Naive thymus-derived CD4-positive, alpha-beta T cell (primary cell): Measurements from ENCODE around the gene PRSS21. TPM values are rescaled to one million over a fixed set of nuclear protein-coding genes. Genes with fewer than 3 reads are reported as not detected.
A peak's percentile ranks its signal among the peaks of the same experiment; 100 is the strongest.

Source experiments
- ATAC-seq: fragments of 150-1000 bp; cut with Tn5 transposase; 2 replicates; pipeline ENCODE4 v1.10.0; 2021; ENCODE audit warnings: mild to moderate bottlenecking, moderate library complexity
- CTCF ChIA-PET: fragments of 350-600 bp; sonication (Branson Sonifier 250); formaldehyde crosslinking; loops from one replicate; lab custom pipeline; 2021; ENCODE audit warnings: antibody characterized with exemption; lab: Charles Lee
- POLR2A ChIA-PET: fragments of 350-600 bp; sonication (Branson Sonifier 250); formaldehyde crosslinking; loops from one replicate; lab custom pipeline; 2021; ENCODE audit warnings: antibody characterized with exemption, inconsistent platforms; lab: Charles Lee
- DNase-seq, 9 donors: peaks; one replicate each; pipeline versions ENCODE4 v3.0.0 to v3.0.0-alpha.2; 2020 to 2022; ENCODE audit warnings: mixed read lengths in 1 of 9
- H3K27ac ChIP-seq: one replicate; pipeline ENCODE4 v1.7.0; 2013; ENCODE audit warnings: mild to moderate bottlenecking, low read depth, low read length, moderate library complexity
- H3K27me3 ChIP-seq, 2 donors: one replicate each; pipeline ENCODE4 v1.7.0; 2013; ENCODE audit warnings: low read length in 2 of 2, mild to moderate bottlenecking in 2 of 2, moderate library complexity in 2 of 2; ENCODE audit not compliant: control insufficient read depth in 2 of 2, insufficient read depth in 2 of 2
- H3K36me3 ChIP-seq, 3 experiments: 1 replicate in 2 of 3; 2 replicates in 1 of 3; pipeline ENCODE4 v1.7.0; 2013; ENCODE audit warnings: low read length in 3 of 3, mild to moderate bottlenecking in 3 of 3, moderate library complexity in 1 of 3; ENCODE audit not compliant: insufficient read depth in 3 of 3, control insufficient read depth in 2 of 3
- H3K4me1 ChIP-seq, 2 donors: one replicate each; pipeline ENCODE4 v1.7.0; 2013; ENCODE audit warnings: low read length in 2 of 2, mild to moderate bottlenecking in 2 of 2, moderate library complexity in 1 of 2; ENCODE audit not compliant: control insufficient read depth in 2 of 2, insufficient read depth in 2 of 2
- H3K4me3 ChIP-seq: 2 replicates; pipeline ENCODE4 v1.7.0; 2013; ENCODE audit warnings: mild to moderate bottlenecking, low read length
- H3K9me3 ChIP-seq, 3 experiments: 1 replicate in 2 of 3; 2 replicates in 1 of 3; pipeline ENCODE4 v1.7.0; 2013; ENCODE audit warnings: low read length in 3 of 3; ENCODE audit not compliant: control insufficient read depth in 2 of 3
- H3K27ac Mint-ChIP-seq, 9 donors: one replicate each; pipeline ENCODE4 v1.8.0; 2020 to 2022; ENCODE audit warnings: mixed read lengths in 9 of 9, mild to moderate bottlenecking in 8 of 9, moderate library complexity in 5 of 9, inconsistent platforms in 2 of 9
- H3K27me3 Mint-ChIP-seq, 5 donors: one replicate each; pipeline ENCODE4 v1.8.0; 2021 to 2022; ENCODE audit warnings: mixed read lengths in 5 of 5, mild to moderate bottlenecking in 1 of 5
- H3K36me3 Mint-ChIP-seq, 5 donors: one replicate each; pipeline ENCODE4 v1.8.0; 2020 to 2022; ENCODE audit warnings: mixed read lengths in 5 of 5, mild to moderate bottlenecking in 3 of 5, inconsistent platforms in 1 of 5
- H3K4me1 Mint-ChIP-seq, 7 donors: one replicate each; pipeline ENCODE4 v1.8.0; 2020 to 2022; ENCODE audit warnings: mixed read lengths in 7 of 7, mild to moderate bottlenecking in 3 of 7, inconsistent platforms in 1 of 7
- H3K4me3 Mint-ChIP-seq, 10 donors: one replicate each; pipeline ENCODE4 v1.8.0; 2020 to 2022; ENCODE audit warnings: mild to moderate bottlenecking in 10 of 10, mixed read lengths in 10 of 10, moderate library complexity in 6 of 10, inconsistent platforms in 2 of 10
- H3K9me3 Mint-ChIP-seq, 11 donors: one replicate each; pipeline ENCODE4 v1.8.0; 2020 to 2022; ENCODE audit warnings: mixed read lengths in 11 of 11, mild to moderate bottlenecking in 4 of 11, inconsistent platforms in 1 of 11, moderate library complexity in 1 of 11
- intact Hi-C, 2 donors: fragments of 100-400 bp; cut with micrococcal nuclease; formaldehyde crosslinking; loops; one replicate each; pipeline ENCODE4 v1.15.1; 2023
- polyA plus RNA-seq, 2 donors: library from polyadenylated mRNA; unstranded; fragments of 300-500 nt; fragmentation: Illumina TruSeq; gene quantifications; one replicate each; pipeline ENCODE4 v1.2.3, GENCODE V29; 2021
- total RNA-seq, 6 experiments: library from RNA in 5 of 6; stranded (reverse) in 5 of 6; gene quantifications; 1 replicate in 5 of 6; 2 replicates in 1 of 6; pipeline ENCODE4 v1.2.3 and lab custom pipeline; 2021 to 2026

Gene PRSS21
- total and polyA plus RNA-seq, 7 experiments from 2014 or later: 1.1 to 11.2 (median 1.8) TPM; not detected in 1

- H3K27me3 ChIP-seq: no peaks in the 10 kb centered on the region
- Mint-ChIP-seq H3K27me3 (peaks cover 0 to 6% (median 0%) of the 10 kb centered on the region in 5 donors), H3K36me3 (no peaks in the 10 kb centered on the region), H3K4me1 (peaks cover 13 to 45% (median 24%) of the 10 kb centered on the region in 7 donors), H3K27ac (peak overlapping the region in 7 of 9 donors; percentile 18 to 66 (median 47)), H3K9me3 (peaks cover 0 to 2% (median 0%) of the 10 kb centered on the region in 11 donors), H3K4me3 (peak overlapping the region in 1 of 10 donors; percentile 14)
- intact Hi-C loops: loop anchor here (1.0 to 2.0 kb wide), 3 partner anchors 29 to 88 kb away; no protein-coding TSS in a partner anchor
- ChIA-PET CTCF (interaction anchor here (0.6 to 2.7 kb wide), 7 partner anchors 9 to 959 kb away, joined by 3 to 16 read pairs (median 4); no protein-coding TSS in a partner anchor), POLR2A (no interaction called here)
- ATAC-seq (peak; percentile 79), DNase-seq (peak; percentile 33 to 57 (median 48))
- H3K27ac ChIP-seq: no peak overlapping the region
- no peak overlapping the region for H3K4me3 ChIP-seq
- H3K4me1 ChIP-seq: peaks cover 30 to 33% of the 10 kb centered on the region in 2 donors
- no peaks in the 10 kb centered on the region for H3K9me3 ChIP-seq
- H3K36me3 ChIP-seq: no peaks in the 10 kb centered on the region
Observed at GRCh38 chr16:2838928-2839327, 21.9 kb downstream of the PRSS21 start.

GRCh38 chr16:2839650-2840450, 22.8 kb downstream of the PRSS21 start:
- ATAC-seq (no peak), DNase-seq (no peak)
- Histone ChIP-seq H3K9me3 (no peaks in the 10 kb centered on the region), H3K4me1 (peaks cover 30 to 33% of the 10 kb centered on the region in 2 donors), H3K4me3 (no peak overlapping the region), H3K27ac (no peak overlapping the region), H3K36me3 (no peaks in the 10 kb centered on the region), H3K27me3 (no peaks in the 10 kb centered on the region)
- Mint-ChIP-seq H3K27ac (peak overlapping the region in 6 of 9 donors; percentile 13 to 66 (median 48)), H3K4me1 (peaks cover 13 to 46% (median 29%) of the 10 kb centered on the region in 7 donors), H3K27me3 (peaks cover 0 to 6% (median 0%) of the 10 kb centered on the region in 5 donors), H3K36me3 (no peaks in the 10 kb centered on the region), H3K9me3 (no peaks in the 10 kb centered on the region), H3K4me3 (peak overlapping the region in 1 of 10 donors; percentile 33)
- intact Hi-C loops: loop anchor here in 1 of 2 donors (1.0 to 2.0 kb wide), 3 partner anchors 28 to 87 kb away; no protein-coding TSS in a partner anchor
- ChIA-PET CTCF (interaction anchor here (0.6 to 2.7 kb wide), 6 partner anchors 8 to 768 kb away, joined by 3 to 16 read pairs (median 4); no protein-coding TSS in a partner anchor), POLR2A (no interaction called here)

GRCh38 chr16:2840914-2841313, 23.9 kb downstream of the PRSS21 start:
- DNase-seq (no peak), ATAC-seq (no peak)
- Histone ChIP-seq H3K27ac (no peak overlapping the region), H3K9me3 (no peaks in the 10 kb centered on the region), H3K36me3 (no peaks in the 10 kb centered on the region), H3K4me3 (no peak overlapping the region), H3K27me3 (no peaks in the 10 kb centered on the region), H3K4me1 (peaks cover 30 to 37% of the 10 kb centered on the region in 2 donors)
- peak overlapping the region in 2 of 9 donors; percentile 39 to 88 for H3K27ac Mint-ChIP-seq
- CTCF ChIA-PET: interaction anchor here (0.5 kb wide), 1 partner anchor 76 kb away, joined by 3 read pairs; no protein-coding TSS in a partner anchor
- intact Hi-C loops: no loop called here
- peaks cover 13 to 46% (median 29%) of the 10 kb centered on the region in 7 donors for H3K4me1 Mint-ChIP-seq
- H3K27me3 Mint-ChIP-seq: peaks cover 0 to 6% (median 0%) of the 10 kb centered on the region in 5 donors
- POLR2A ChIA-PET: no interaction called here
- no peaks in the 10 kb centered on the region for H3K36me3 Mint-ChIP-seq
- peak overlapping the region in 2 of 10 donors; percentile 14 to 25 for H3K4me3 Mint-ChIP-seq
- no peaks in the 10 kb centered on the region for H3K9me3 Mint-ChIP-seq

DNA sequence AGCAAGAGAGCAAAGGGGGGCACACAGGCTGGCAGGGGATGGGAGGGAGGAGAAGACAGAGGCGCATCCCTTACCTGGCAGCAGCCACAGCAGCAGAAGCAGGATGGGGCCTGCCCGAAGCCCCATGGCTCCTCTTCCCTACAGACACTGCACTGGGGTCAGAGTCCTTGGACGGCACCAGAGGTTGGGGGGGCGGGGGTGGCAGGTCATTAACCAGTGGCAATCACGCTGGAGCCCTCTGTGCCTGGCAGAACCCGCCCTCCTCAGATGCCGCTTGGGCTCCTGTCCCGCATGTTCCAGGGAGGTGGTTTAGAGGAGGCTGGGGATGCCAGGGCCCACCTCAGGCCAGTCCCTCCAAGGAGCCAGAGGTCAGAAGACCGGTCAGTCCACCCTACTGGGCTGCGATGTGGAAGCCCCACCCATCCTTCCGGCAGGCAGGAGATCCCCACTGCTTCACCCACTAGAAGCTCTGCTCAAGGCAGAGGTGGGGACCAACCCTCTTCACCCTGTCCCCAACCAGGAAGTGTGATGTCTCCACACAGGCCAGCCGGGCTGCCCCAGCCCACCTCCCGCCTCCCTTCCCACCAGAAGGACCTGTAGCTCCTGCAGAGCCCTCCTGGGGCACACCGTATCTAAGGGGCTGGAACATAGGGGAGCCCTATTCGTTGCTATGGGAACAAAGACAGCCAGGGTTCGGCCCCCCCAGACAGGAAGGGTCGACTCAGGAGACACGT, 24.7 kb downstream of the PRSS21 start:
- POLR2A ChIA-PET: no interaction called here
- no peak for DNase-seq
- H3K27ac ChIP-seq: peak overlapping the region; percentile 53
- H3K27me3 ChIP-seq: no peaks in the 10 kb centered on the region
- H3K27ac Mint-ChIP-seq: peak overlapping the region in 7 of 9 donors; percentile 38 to 92 (median 86)
- no peaks in the 10 kb centered on the region for H3K9me3 Mint-ChIP-seq
- no peaks in the 10 kb centered on the region for H3K36me3 ChIP-seq
- intact Hi-C loops: loop anchor here in 1 of 2 donors (1.0 kb wide), 1 partner anchor 27 kb away; no protein-coding TSS in a partner anchor
- H3K4me1 ChIP-seq: peaks cover 30 to 37% of the 10 kb centered on the region in 2 donors
- H3K4me1 Mint-ChIP-seq: peaks cover 13 to 48% (median 29%) of the 10 kb centered on the region in 7 donors
- H3K4me3 ChIP-seq: peak overlapping the region; percentile 51
- H3K27me3 Mint-ChIP-seq: peaks cover 0 to 5% (median 0%) of the 10 kb centered on the region in 5 donors
- no peaks in the 10 kb centered on the region for H3K36me3 Mint-ChIP-seq
- H3K4me3 Mint-ChIP-seq: peak overlapping the region in 8 of 10 donors; percentile 46 to 75 (median 54)
- peak; percentile 45 for ATAC-seq
- CTCF ChIA-PET: interaction anchor here (1.1 kb wide), 1 partner anchor 26 kb away, joined by 6 read pairs; no protein-coding TSS in a partner anchor
- no peaks in the 10 kb centered on the region for H3K9me3 ChIP-seq

GRCh38 chr16:2842340-2843000, 25.4 kb downstream of the PRSS21 start:
- Histone ChIP-seq H3K27ac (peak overlapping the region; percentile 53), H3K27me3 (no peaks in the 10 kb centered on the region), H3K4me3 (peak overlapping the region; percentile 51), H3K36me3 (no peaks in the 10 kb centered on the region), H3K9me3 (no peaks in the 10 kb centered on the region), H3K4me1 (peaks cover 30 to 37% of the 10 kb centered on the region in 2 donors)
- Mint-ChIP-seq H3K9me3 (no peaks in the 10 kb centered on the region), H3K4me3 (peak overlapping the region; percentile 46 to 75 (median 60)), H3K27me3 (no peaks in the 10 kb centered on the region), H3K4me1 (peaks cover 11 to 51% (median 30%) of the 10 kb centered on the region in 7 donors), H3K36me3 (no peaks in the 10 kb centered on the region), H3K27ac (peak overlapping the region; percentile 75 to 95 (median 88))
- CTCF ChIA-PET: interaction anchor here (1.1 kb wide), 1 partner anchor 26 kb away, joined by 6 read pairs; no protein-coding TSS in a partner anchor
- DNase-seq (peak; percentile 41 to 73 (median 56)), ATAC-seq (peak; percentile 78)
- intact Hi-C loops: loop anchor here in 1 of 2 donors (1.0 kb wide), 1 partner anchor 26 kb away; no protein-coding TSS in a partner anchor
- POLR2A ChIA-PET: interaction anchor here (0.7 kb wide), 1 partner anchor 66 kb away, joined by 3 read pairs; no protein-coding TSS in a partner anchor
